HG02763 (cell line): ENCODE data around the gene ATP5ME.

Experiments used
- ATAC-seq: cut with Tn5 transposase; IDR thresholded peaks from one replicate; pipeline ENCODE4 v1.9.1; 2021; ENCODE audit warnings: mild to moderate bottlenecking, moderate library complexity; ENCODE audit not compliant: unreplicated experiment

The ATP5ME gene

GRCh38 chr4:623914-624566 is 50.0 kb downstream of the ATP5ME start:
- ATAC-seq: no peak

DNA sequence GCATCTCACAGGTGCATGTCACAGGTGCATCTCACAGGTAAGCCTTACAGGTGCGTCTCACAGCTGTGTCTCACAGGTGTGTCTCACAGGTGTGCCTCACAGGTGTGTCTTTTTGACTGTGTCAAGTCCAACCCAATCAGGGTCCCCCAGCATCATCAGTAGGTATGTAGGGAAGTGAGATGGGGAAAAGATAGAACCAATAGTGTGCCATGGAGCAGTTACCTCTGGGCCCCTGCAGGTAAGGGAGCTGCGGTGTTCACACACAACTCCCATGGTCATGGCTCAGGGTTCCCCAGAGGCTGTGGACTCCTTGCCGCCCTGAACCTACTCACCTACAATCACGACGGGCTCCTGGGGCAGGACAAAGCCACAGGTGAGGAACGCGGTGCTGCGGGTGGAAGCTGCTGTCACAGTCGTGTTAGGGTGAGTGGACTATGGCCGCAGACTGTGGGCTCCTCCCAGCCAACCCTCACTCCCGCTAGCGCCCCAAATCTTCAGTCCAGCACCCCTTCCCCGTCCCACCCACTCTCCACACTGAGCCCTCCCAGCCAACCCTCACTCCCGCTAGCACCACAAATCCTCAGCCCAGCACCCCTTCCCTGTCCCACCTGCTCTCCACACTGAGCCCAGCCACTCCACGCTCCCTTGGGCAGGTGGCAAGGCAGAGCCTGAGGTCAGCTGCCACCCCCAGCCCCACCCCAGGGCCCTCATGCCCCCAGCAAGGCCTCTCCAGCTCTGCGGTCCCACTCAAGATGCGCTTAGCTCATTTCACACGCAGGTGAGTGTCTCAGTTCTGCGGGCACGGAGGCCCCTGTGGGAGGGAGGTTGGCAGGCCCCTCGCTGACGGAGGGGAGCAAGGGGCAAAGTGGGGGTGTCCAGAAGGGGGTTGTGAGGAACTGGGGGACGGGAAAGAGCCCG is 50.8 kb downstream of the ATP5ME start:
- ATAC-seq: no peak
